Esophagus muscularis mucosa (tissue), 4 donors: ENCODE measurements around the gene OR13C2.

ENCODE experiments used
- EP300 ChIP-seq: sonication (generic); formaldehyde crosslinking; IDR thresholded peaks from one replicate; pipeline ENCODE4 v1.6.1; 2017; ENCODE audit warnings: antibody characterized with exemption
- POLR2A ChIP-seq: fragments of 450-650 bp; IDR thresholded peaks from one replicate; pipeline ENCODE4 v1.6.1; 2017; ENCODE audit warnings: antibody characterized with exemption, moderate library complexity, mild to moderate bottlenecking, low read depth
- POLR2AphosphoS5 ChIP-seq, 2 donors: sonication (generic); formaldehyde crosslinking; IDR thresholded peaks; one replicate each; pipeline ENCODE4 v1.6.1; 2017; ENCODE audit warnings: antibody characterized with exemption in 2 of 2
- TF ChIP-seq, protein P1 (sequence below), 3 experiments: fragments of 200-600 bp in 2 of 3; fragments of 450-650 bp in 1 of 3; sonication (generic) in 2 of 3; IDR thresholded peaks; one replicate each; pipeline ENCODE4 v1.5.1; 2017 to 2019; ENCODE audit warnings: antibody characterized with exemption in 3 of 3, mild to moderate bottlenecking in 2 of 3, moderate library complexity in 1 of 3

DNA sequence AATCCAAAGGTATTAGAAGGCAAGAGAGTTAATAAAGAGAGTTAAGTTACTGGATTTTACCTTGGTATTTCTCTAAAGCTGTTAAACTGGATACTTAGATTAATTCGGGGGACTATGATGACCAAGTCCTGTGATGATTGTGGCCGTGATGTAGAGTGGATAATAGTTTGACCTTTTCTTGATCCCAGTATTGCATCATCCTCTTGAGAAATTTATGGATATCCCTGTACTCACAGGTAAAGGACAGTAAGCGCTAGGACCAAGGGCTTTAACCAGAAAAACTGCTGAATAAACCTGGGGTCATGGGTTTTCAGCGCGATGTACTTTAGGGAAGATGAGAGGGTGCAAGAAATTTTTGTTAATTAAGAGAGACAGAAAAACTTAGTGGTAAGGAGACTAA, 28.2 kb downstream of the OR13C2 start:
- TF ChIP-seq, protein P1, sequence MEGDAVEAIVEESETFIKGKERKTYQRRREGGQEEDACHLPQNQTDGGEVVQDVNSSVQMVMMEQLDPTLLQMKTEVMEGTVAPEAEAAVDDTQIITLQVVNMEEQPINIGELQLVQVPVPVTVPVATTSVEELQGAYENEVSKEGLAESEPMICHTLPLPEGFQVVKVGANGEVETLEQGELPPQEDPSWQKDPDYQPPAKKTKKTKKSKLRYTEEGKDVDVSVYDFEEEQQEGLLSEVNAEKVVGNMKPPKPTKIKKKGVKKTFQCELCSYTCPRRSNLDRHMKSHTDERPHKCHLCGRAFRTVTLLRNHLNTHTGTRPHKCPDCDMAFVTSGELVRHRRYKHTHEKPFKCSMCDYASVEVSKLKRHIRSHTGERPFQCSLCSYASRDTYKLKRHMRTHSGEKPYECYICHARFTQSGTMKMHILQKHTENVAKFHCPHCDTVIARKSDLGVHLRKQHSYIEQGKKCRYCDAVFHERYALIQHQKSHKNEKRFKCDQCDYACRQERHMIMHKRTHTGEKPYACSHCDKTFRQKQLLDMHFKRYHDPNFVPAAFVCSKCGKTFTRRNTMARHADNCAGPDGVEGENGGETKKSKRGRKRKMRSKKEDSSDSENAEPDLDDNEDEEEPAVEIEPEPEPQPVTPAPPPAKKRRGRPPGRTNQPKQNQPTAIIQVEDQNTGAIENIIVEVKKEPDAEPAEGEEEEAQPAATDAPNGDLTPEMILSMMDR (IDR thresholded peaks at IDR 0.05), result no peak
- TF ChIP-seq POLR2A (no peak), EP300 (no peak), POLR2AphosphoS5 (IDR thresholded peaks at IDR 0.05) (no peak)
